Activated CD8-positive, alpha-beta memory T cell treated with anti-CD3 and anti-CD28 coated beads for 48 hours (primary cell): ENCODE results near the gene FAM229A.

Experiments used
- DNase-seq, 3 experiments: peaks; one replicate each; pipeline ENCODE4 v3.0.0-alpha.2; 2020; ENCODE audit warnings: low read depth in 2 of 3, low spot score in 2 of 3

Gene FAM229A

DNA sequence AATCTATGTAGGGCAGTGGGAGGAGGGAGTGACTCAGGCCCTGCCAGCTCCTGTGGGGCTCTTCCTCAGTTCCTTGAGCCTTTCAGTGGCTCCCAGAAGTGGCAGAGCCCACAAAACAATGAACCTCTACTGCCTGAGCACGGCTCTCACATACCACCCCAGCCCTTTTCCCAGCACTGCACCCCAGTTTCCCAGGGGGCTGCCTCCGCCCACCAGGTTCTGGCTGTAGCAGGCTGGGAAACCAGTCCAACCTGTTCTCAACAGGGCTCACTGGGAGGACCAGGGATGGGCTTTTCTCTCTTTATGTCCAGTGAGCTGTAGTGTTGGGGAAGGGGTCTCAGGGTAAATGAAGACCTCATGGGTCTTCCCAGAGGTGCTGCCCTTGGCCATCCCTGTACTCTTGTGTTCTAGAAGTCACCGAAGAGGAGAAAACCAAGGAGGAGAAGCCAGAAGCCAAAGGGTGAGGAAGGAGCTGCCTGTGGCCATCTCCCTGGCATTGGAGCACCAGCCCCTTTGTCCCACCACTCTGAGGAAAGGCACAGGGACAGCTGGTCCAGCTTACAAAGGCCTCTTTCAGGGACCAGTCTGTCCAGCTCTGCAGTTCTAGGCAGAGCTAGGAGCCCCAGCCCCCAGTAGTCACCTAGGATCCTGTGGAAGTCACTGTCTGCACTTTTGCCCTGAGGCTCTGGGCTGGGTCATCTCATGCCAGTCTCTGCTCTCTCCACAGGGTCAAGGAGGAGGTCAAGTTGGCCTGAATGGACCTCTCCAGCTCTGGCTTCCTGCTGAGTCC, 29.8 kb downstream of the FAM229A start:
- DNase-seq, result no peak

DNA sequence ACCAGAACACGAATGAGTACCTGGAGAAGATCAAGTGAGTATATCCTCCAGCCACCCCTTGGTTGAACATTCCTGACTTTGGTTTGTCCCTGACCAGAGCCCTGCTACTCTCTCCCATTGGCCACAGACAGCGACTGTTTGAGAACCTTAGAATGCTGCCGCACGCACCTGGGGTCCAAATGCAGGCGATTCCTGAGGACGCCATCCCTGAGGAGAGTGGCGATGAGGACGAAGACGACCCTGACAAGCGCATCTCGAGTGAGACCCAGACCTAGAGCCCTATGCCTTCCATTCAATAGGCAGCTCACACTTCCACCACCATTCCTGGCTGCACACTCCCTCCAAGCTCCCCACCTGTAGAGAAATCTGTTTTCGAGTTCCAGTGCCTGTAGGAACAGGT, 30.7 kb downstream of the FAM229A start:
- DNase-seq, result no peak

DNA sequence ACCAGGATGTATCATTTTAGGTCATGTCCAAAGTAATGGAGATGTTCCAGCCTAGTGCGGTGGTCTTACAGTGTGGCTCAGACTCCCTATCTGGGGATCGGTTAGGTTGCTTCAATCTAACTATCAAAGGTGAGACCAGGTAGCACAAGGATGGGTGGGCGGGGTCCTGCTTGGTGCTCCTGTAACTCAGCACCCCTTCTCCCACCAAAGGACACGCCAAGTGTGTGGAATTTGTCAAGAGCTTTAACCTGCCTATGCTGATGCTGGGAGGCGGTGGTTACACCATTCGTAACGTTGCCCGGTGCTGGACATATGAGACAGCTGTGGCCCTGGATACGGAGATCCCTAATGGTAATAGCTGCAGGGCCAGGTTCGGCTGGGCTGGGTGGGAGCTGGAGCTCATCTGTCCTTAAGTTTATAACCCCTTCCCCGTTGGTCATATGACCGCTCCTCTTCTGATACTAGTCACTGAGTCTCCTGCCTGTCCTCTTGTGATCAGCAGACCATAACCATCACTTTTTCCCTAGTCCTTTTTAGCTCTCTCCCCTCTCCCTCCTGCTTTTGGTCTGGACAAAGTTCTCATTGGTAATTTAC, 31.6 kb downstream of the FAM229A start:
- DNase-seq, result no peak

DNA sequence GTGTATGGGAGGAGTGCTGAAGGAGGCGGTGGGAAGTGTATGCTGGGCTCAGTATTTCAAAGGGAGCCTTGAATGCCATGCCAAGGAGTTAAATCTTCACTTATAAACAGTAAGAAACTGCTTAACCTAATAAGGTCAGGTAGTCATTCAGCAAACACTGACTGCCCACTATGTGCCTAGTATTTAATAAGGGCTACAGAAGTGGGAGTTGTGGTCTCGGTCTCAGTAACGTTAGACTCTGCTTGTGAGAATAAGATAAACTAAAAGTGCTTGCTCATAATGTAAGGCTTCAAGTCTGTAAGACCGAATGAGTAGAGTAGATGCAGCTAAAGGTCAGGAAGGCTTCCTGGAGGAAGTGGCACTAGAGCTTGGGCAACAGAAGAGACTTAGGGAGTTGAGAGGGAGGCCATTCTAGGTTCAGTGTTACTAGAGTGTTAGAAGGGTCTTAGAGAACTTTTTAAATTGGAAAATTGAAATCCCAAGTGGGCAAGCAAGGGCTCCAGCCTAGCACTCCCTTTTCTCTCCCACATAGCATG, 32.3 kb downstream of the FAM229A start:
- no peak for DNase-seq

DNA sequence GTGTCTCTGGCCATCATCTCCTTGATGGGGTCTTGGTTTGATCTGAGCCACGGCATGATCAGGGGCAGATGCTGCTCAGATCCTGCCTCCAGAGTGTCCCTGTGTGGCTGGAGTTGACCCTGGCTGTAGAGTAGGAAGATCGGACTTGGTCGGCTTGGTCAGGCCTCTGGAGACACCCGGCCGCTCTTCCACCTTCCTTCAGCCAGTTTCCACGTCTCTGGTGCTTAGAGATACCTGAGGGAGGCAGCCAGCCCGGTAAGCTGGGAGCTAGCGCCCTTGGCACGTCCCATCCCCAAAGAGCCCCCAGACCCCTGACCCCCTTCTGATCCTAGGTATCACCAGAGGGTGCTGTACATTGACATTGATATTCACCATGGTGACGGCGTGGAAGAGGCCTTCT, 35.1 kb downstream of the FAM229A start:
- DNase-seq, result no peak

DNA sequence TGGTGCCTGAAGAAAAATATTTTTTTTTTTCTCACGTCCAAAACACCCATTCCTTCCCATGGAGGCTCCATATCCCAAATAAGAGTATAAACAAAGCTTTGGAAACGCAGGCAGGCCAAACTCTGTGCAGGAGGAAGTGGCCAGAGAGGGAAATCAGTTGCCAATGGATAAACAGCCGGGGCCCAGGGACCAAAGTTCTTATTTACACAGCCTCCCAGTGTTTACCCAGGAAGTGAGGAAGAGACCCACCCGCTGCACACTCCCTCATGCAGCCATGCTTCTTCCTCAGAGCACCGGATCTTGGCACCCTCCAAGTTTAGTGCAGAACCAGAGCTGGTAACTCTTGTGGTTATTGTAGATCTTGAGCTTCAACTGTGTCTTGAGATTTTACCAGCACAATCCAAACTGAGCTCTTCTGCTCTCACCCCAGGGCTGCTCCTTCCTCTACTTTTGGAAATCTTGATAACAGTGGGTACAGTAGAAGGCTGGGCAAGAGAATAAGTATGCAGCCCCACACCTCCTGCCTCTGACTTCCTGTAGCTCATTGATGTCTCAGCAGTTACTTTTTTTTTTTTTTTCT, 40.5 kb downstream of the FAM229A start:
- no peak for DNase-seq

DNA sequence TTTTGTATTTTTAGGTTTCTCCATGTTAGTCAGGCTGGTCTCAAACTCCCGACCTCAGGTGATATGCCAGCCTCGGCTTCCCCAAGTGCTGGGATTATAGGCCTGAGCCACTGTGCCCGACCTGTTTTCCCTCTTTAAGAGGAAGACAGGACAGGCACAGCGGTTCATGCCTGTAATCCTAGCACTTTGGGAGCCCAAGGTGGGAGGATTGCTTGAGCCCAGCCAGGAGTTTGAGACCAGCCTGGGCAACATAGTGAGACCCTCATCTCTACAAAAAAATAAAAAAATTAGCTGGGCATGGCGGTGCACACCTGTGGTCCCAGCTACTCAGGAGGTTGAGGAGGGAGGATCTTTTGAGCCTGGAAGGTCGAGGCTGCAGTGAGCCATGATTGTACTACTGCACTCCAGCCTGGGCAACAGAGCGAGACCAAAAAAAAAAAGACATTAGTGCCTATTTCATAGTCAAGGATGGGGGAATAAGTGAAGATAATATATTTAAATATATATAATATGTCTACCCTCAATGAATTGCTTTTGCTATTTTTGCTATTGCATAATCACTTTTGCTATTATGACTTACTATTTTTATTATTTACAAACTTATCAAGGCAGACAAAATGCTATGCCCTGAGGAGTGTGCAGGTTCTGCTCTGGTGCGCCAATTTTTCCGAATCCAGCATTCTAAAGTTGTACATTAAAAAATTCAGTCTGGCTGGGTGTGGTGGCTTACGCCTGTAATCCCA, 44.0 kb downstream of the FAM229A start:
- no peak for DNase-seq

DNA sequence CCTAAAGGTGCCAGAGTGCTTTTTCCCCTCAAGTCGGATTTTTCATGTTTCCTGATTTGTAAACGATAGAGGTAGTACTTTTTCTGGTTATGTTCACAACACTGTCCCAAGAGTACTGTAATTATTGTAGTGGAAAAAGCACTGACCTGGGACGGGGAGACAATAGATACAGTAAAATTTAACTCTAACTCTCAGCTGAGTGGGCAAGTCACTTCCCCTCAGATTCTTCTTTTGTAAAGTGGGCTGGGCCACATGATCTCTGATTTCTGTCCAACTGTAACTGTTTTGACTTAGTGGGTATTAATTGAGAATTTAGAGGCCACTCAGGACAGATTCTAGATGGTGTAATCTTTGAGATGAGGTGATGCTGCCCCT, 45.4 kb downstream of the FAM229A start:
- no peak for DNase-seq

DNA sequence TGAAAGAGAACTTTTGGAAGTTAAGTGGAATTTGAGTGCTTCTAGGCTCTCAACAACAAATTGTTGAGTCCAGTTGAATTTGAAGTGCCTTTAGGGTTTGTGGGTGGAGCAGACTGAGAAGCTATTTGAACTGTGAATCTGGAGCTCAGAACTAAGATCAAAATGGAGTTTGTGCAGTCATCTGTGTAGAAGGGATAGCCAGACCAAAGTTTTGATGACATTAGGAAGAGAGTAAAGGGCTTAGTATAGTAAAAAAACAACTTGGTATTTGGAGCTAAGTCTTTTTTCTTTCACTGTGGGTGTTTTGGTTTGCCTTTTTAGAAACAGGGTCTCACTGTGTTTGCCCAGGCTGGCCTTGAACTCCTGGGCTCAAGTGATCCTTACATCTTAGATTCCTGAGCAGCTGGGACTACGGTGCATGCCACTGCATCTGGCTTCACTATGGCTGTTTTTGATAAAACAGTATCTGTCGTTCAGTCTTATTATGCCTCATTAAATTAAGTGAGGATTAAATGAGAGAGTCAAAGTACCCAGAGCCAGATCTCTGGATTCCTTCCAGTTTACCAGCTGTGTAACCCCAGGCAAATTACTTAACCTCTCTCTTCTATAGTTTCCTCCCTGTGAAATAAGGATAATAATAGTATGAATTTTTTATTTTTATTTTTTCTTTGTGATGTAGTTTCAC, 50.4 kb downstream of the FAM229A start:
- no peak for DNase-seq
